SIG-M5 (cell line): ENCODE results near the gene KRT6B.

ENCODE experiments used
- DNase-seq: peaks from one replicate; lab custom pipeline; 2025; lab: John Stamatoyannopoulos, UW

KRT6B gene

GRCh38 chr12:52436000-52436827 lies 15.7 kb downstream of the KRT6B start:
- no peak for DNase-seq

GRCh38 chr12:52435659-52435999 lies 16.3 kb downstream of the KRT6B start:
- no peak for DNase-seq

- no peak for DNase-seq
Observed at GRCh38 chr12:52434760-52435530, 17.0 kb downstream of the KRT6B start.

- DNase-seq, result no peak
Observed at GRCh38 chr12:52434081-52434733, 17.7 kb downstream of the KRT6B start, which contains the start of gene KRT75. Gene KRT75, minus strand, starts transcription at chr12:52434371. Its CDS starts 67 bp downstream, at chr12:52434304.

GRCh38 chr12:52433501-52434080 lies 18.4 kb downstream of the KRT6B start:
- no peak for DNase-seq

- no peak for DNase-seq
Observed at GRCh38 chr12:52432559-52433207, 19.3 kb downstream of the KRT6B start.

GRCh38 chr12:52428121-52428520 lies 23.8 kb downstream of the KRT6B start:
- no peak for DNase-seq

GRCh38 chr12:52427083-52427482 lies 24.9 kb downstream of the KRT6B start:
- no peak for DNase-seq

- DNase-seq, result no peak
Observed at GRCh38 chr12:52426034-52426433, 25.9 kb downstream of the KRT6B start.

GRCh38 chr12:52425466-52425865 lies 26.5 kb downstream of the KRT6B start:
- DNase-seq, result no peak

- DNase-seq, result no peak
Observed at GRCh38 chr12:52423661-52424500, 28.1 kb downstream of the KRT6B start.

GRCh38 chr12:52423035-52423434 lies 28.9 kb downstream of the KRT6B start:
- DNase-seq, result no peak

GRCh38 chr12:52419656-52420055 lies 32.3 kb downstream of the KRT6B start:
- DNase-seq, result no peak

- DNase-seq, result no peak
Observed at GRCh38 chr12:52418576-52419110, 33.3 kb downstream of the KRT6B start.

GRCh38 chr12:52417740-52418139 lies 34.2 kb downstream of the KRT6B start:
- DNase-seq, result no peak

- DNase-seq, result no peak
Observed at GRCh38 chr12:52416795-52417194, 35.2 kb downstream of the KRT6B start.

- DNase-seq, result no peak
Observed at GRCh38 chr12:52415870-52416750, 35.8 kb downstream of the KRT6B start.

GRCh38 chr12:52414936-52415335 lies 37.0 kb downstream of the KRT6B start:
- DNase-seq, result no peak

GRCh38 chr12:52413782-52414345 lies 38.1 kb downstream of the KRT6B start:
- no peak for DNase-seq
